ACHN (cell line): ENCODE data around the gene FAM181B.
A peak's percentile ranks its signal among the peaks of the same experiment; 100 is the strongest.
"Not testable (repeated sequence)": the region's sequence is repeated elsewhere in the genome, so short reads cannot be mapped to it uniquely, and the experiment has no call there.

ENCODE experiments used
- DNase-seq: peaks from one replicate; pipeline ENCODE4 v3.0.0-alpha.2; 2015
- in situ Hi-C: cut with HindIII; loops from 2 replicates; pipeline ENCODE4 v1.10.0; 2017; ENCODE audit warnings: low sequenced_read_pairs, low pct_ligation_motif_present, low pct_unique_long_range_greater_than_20kb

Gene FAM181B

GRCh38 chr11:82698576-82699352 lies 34.9 kb downstream of the FAM181B start:
- in situ Hi-C loops = no loop called here
- DNase-seq = no peak

- in situ Hi-C loops = no loop called here
- DNase-seq = no peak
Observed at GRCh38 chr11:82692981-82693380, 40.7 kb downstream of the FAM181B start.

GRCh38 chr11:82689347-82689746 lies 44.3 kb downstream of the FAM181B start:
- DNase-seq, in situ Hi-C loops: not testable (repeated sequence)

- in situ Hi-C loops = no loop called here
- no peak for DNase-seq
Observed at GRCh38 chr11:82686211-82686610, 47.5 kb downstream of the FAM181B start.

- no peak for DNase-seq
- in situ Hi-C loops = no loop called here
Observed at GRCh38 chr11:82683029-82683428, 50.6 kb downstream of the FAM181B start.

GRCh38 chr11:82682003-82682751 lies 51.5 kb downstream of the FAM181B start:
- DNase-seq = peak; percentile 61
- in situ Hi-C loops = no loop called here

- in situ Hi-C loops = no loop called here
- no peak for DNase-seq
Observed at GRCh38 chr11:82680252-82680651, 53.4 kb downstream of the FAM181B start.
